HepG2 (cell line): ENCODE results near the gene NAA15. TPM values are rescaled to one million over a fixed set of nuclear protein-coding genes. Genes with fewer than 3 reads are reported as not detected.

Source experiments
- DNMT3B ChIP-seq: conservative IDR thresholded peaks from 2 replicates; pipeline ENCODE4 v1.6.1; 2016; ENCODE audit warnings: missing biosample characterization, control low read depth
- HMG20B ChIP-seq: conservative IDR thresholded peaks from 2 replicates; pipeline ENCODE4 v1.6.1; 2016; ENCODE audit warnings: missing genetic modification reagents, missing compliant biosample characterization
- HNRNPLL ChIP-seq: fragments of 200-400 bp; formaldehyde crosslinking; IDR thresholded peaks from 2 replicates; pipeline ENCODE4 v1.6.1; 2017; ENCODE audit warnings: mild to moderate bottlenecking, low read depth, low read length; ENCODE audit not compliant: poor library complexity, severe bottlenecking
- NCOR1 ChIP-seq: fragments of 200-600 bp; sonication (generic); IDR thresholded peaks from 2 replicates; pipeline ENCODE4 v1.7.0; 2017; ENCODE audit warnings: antibody characterized with exemption, low read length, borderline replicate concordance
- NFE2L1 ChIP-seq: sonication (generic); formaldehyde crosslinking; IDR thresholded peaks from 2 replicates; pipeline ENCODE4 v1.4.0; 2020; ENCODE audit warnings: missing genetic modification reagents, mild to moderate bottlenecking, borderline replicate concordance
- NFYB ChIP-seq: sonication (generic); formaldehyde crosslinking; IDR thresholded peaks from 2 replicates; pipeline ENCODE4 v1.4.0; 2020; ENCODE audit warnings: missing genetic modification reagents
- NR2F1 ChIP-seq, 2 experiments: fragments of 450-650 bp in 1 of 2; formaldehyde crosslinking in 1 of 2; IDR thresholded peaks; 2 replicates each; pipeline versions ENCODE4 v1.5.0 to v1.6.1; 2016 to 2020; ENCODE audit warnings: mild to moderate bottlenecking in 1 of 2, missing compliant biosample characterization in 1 of 2, missing genetic modification reagents in 1 of 2, moderate library complexity in 1 of 2
- ONECUT2 ChIP-seq: sonication (generic); formaldehyde crosslinking; IDR thresholded peaks from 2 replicates; pipeline ENCODE4 v1.4.0; 2020; ENCODE audit warnings: missing genetic modification reagents
- SMARCE1 ChIP-seq: fragments of 450-650 bp; IDR thresholded peaks from 2 replicates; pipeline ENCODE4 v1.6.1; 2017; ENCODE audit warnings: borderline replicate concordance
- U2AF1 ChIP-seq: fragments of 200-400 bp; formaldehyde crosslinking; optimal IDR thresholded peaks from 2 replicates; pipeline ENCODE3; 2017; ENCODE audit warnings: mild to moderate bottlenecking, low read depth, low read length
- ZBTB20 ChIP-seq: sonication (generic); formaldehyde crosslinking; IDR thresholded peaks from 2 replicates; pipeline ENCODE4 v1.8.1; 2023; ENCODE audit warnings: missing genetic modification reagents, low read depth, mild to moderate bottlenecking, borderline replicate concordance
- ZKSCAN1 ChIP-seq: fragments of 150-350 bp; IDR thresholded peaks from 2 replicates; pipeline ENCODE4 v1.6.1; 2014; ENCODE audit warnings: low read length
- ZMYM3 ChIP-seq: sonication (generic); formaldehyde crosslinking; IDR thresholded peaks from 2 replicates; pipeline ENCODE4 v1.5.1; 2020; ENCODE audit warnings: mild to moderate bottlenecking, missing genetic modification reagents
- ZNF572 ChIP-seq: sonication (generic); formaldehyde crosslinking; IDR thresholded peaks from 2 replicates; pipeline ENCODE4 v1.5.1; 2020; ENCODE audit warnings: mild to moderate bottlenecking, missing genetic modification reagents
- ZNF704 ChIP-seq: sonication (generic); formaldehyde crosslinking; IDR thresholded peaks from 2 replicates; pipeline ENCODE4 v1.8.1; 2023; ENCODE audit warnings: mild to moderate bottlenecking, inconsistent platforms, moderate library complexity, missing genetic modification reagents, borderline replicate concordance
- polyA plus RNA-seq, 8 experiments: library from polyadenylated mRNA; depleted of rRNA in 3 of 8; stranded (reverse) in 7 of 8; unstranded in 1 of 8; fragments of >200 nt; fragmentation: Illumina TruSeq in 4 of 8; extraction: Trizol in 4 of 8; gene quantifications; 2 replicates each; pipeline versions ENCODE4 v1.2.1 to v1.2.3, GENCODE V29; 2011 to 2016; ENCODE audit warnings: low read depth in 4 of 8, missing spikeins in 1 of 8, mixed read lengths in 1 of 8; ENCODE audit not compliant: insufficient read depth in 1 of 8
- total RNA-seq, 5 experiments: library from RNA; depleted of rRNA; stranded (reverse); fragments of >200 nt; fragmentation: Illumina TruSeq; extraction: Trizol; gene quantifications; 2 replicates each; pipeline ENCODE4 v1.2.3, GENCODE V29; 2016; ENCODE audit warnings: low read depth in 1 of 5
- TF ChIP-seq, protein P1 (sequence below): IDR thresholded peaks from 2 replicates; pipeline ENCODE4 v1.6.1; 2016; ENCODE audit warnings: low read depth, missing genetic modification reagents, missing compliant biosample characterization
- TF ChIP-seq, protein P2 (sequence below): sonication (generic); formaldehyde crosslinking; IDR thresholded peaks from 2 replicates; pipeline ENCODE4 v1.8.0; 2022; ENCODE audit warnings: mild to moderate bottlenecking, missing genetic modification reagents, borderline replicate concordance

Gene NAA15
- total and polyA plus RNA-seq, 2 of the 13 experiments (the other 11 are each of a cell fraction or from before 2014, with no cell fraction given), result 6.2 to 50.2 TPM

DNA sequence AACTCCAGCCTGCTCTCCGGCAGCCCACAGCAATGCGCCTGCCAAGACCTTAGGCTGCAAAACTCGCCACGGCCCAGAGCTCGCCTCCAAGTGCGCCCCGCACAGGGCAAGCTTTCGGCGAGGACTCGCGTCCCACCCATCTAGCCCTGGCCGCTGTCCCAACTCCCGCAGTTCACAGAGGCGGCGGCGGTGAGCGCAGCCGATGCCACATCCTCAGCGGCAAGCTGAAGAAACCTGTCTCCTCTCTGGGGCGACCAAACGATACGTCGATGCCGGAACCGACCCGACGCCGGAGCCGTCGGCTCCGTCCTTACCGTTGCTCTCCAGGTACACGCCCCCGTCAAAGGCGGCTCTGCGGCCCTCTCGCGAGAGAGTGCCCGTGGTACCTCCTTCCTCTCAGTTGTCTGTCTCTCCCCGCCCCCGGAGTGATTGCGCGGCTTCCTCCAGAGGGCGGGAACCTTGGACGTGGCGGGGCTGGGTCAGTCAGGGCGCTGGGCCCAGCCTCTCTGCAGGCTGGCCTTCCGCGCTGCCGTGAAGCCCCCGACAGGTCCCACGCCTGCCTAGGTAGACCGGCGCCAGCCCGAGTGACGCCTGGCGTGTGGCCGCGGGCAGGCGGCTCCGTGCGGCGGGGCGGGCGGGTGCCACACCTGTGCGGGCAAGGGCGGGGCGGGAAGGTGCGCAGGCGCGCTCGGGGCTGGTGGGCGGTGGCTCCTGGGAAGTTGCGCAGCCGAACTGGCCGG, 152.2 kb downstream of the NAA15 start (continued):
- TF ChIP-seq, protein P1, sequence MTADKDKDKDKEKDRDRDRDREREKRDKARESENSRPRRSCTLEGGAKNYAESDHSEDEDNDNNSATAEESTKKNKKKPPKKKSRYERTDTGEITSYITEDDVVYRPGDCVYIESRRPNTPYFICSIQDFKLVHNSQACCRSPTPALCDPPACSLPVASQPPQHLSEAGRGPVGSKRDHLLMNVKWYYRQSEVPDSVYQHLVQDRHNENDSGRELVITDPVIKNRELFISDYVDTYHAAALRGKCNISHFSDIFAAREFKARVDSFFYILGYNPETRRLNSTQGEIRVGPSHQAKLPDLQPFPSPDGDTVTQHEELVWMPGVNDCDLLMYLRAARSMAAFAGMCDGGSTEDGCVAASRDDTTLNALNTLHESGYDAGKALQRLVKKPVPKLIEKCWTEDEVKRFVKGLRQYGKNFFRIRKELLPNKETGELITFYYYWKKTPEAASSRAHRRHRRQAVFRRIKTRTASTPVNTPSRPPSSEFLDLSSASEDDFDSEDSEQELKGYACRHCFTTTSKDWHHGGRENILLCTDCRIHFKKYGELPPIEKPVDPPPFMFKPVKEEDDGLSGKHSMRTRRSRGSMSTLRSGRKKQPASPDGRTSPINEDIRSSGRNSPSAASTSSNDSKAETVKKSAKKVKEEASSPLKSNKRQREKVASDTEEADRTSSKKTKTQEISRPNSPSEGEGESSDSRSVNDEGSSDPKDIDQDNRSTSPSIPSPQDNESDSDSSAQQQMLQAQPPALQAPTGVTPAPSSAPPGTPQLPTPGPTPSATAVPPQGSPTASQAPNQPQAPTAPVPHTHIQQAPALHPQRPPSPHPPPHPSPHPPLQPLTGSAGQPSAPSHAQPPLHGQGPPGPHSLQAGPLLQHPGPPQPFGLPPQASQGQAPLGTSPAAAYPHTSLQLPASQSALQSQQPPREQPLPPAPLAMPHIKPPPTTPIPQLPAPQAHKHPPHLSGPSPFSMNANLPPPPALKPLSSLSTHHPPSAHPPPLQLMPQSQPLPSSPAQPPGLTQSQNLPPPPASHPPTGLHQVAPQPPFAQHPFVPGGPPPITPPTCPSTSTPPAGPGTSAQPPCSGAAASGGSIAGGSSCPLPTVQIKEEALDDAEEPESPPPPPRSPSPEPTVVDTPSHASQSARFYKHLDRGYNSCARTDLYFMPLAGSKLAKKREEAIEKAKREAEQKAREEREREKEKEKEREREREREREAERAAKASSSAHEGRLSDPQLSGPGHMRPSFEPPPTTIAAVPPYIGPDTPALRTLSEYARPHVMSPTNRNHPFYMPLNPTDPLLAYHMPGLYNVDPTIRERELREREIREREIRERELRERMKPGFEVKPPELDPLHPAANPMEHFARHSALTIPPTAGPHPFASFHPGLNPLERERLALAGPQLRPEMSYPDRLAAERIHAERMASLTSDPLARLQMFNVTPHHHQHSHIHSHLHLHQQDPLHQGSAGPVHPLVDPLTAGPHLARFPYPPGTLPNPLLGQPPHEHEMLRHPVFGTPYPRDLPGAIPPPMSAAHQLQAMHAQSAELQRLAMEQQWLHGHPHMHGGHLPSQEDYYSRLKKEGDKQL (CRISPR knock-in tag), result no peak
- TF ChIP-seq HNRNPLL (peak; percentile 100), HMG20B (CRISPR knock-in tag) (no peak; the same call in 1 of the 2 replicates), DNMT3B (CRISPR knock-in tag) (no peak; the same call in 1 of the 2 replicates), NR2F1 (CRISPR knock-in tag; IDR thresholded peaks at IDR 0.05) (no peak), ZNF572 (CRISPR knock-in tag) (peak; percentile 86), ZBTB20 (CRISPR knock-in tag) (peak; percentile 36; the same call in 1 of the 2 replicates), ZMYM3 (CRISPR knock-in tag) (no peak; the same call in 1 of the 2 replicates), NFE2L1 (no peak), ZKSCAN1 (no peak), SMARCE1 (no peak), NFYB (no peak; the same call in 1 of the 2 replicates), ONECUT2 (no peak), ZNF704 (CRISPR knock-in tag) (no peak), U2AF1 (no peak), NCOR1 (no peak)
- TF ChIP-seq, protein P2, sequence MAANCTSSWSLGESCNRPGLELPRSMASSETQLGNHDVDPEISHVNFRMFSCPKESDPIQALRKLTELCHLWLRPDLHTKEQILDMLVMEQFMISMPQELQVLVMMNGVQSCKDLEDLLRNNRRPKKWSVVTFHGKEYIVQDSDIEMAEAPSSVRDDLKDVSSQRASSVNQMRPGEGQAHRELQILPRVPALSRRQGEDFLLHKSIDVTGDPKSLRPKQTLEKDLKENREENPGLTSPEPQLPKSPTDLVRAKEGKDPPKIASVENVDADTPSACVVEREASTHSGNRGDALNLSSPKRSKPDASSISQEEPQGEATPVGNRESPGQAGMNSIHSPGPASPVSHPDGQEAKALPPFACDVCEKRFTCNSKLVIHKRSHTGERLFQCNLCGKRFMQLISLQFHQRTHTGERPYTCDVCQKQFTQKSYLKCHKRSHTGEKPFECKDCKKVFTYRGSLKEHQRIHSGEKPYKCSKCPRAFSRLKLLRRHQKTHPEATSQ (CRISPR knock-in tag), result 0 out of 2 replicates have a peak, but pooled peaks have one; percentile 61
